RKO (cell line): Measurements from ENCODE around the gene ATP2C1.

ENCODE experiments used
- DNase-seq: peaks from one replicate; pipeline ENCODE4 v3.0.0-alpha.2; 2016; ENCODE audit warnings: low spot score

ATP2C1 gene

GRCh38 chr3:130976706-130977105 is 82.8 kb downstream of the ATP2C1 start:
- DNase-seq, result no peak

- no peak for DNase-seq
These were observed 85.2 kb downstream of the ATP2C1 start for GRCh38 chr3:130979117-130979516.

GRCh38 chr3:130981469-130981868 is 87.6 kb downstream of the ATP2C1 start:
- no peak for DNase-seq

- no peak for DNase-seq
These were observed 96.4 kb downstream of the ATP2C1 start for GRCh38 chr3:130990282-130990681.

GRCh38 chr3:130991126-130991525 is 97.2 kb downstream of the ATP2C1 start:
- no peak for DNase-seq

- DNase-seq, result no peak
These were observed 98.5 kb downstream of the ATP2C1 start for GRCh38 chr3:130992344-130992743.

- DNase-seq, result no peak
These were observed 103.4 kb downstream of the ATP2C1 start for GRCh38 chr3:130997289-130997688.

- no peak for DNase-seq
These were observed 107.2 kb downstream of the ATP2C1 start for GRCh38 chr3:131001071-131001470.

- no peak for DNase-seq
These were observed 110.7 kb downstream of the ATP2C1 start for GRCh38 chr3:131004603-131005002.

- no peak for DNase-seq
These were observed 113.4 kb downstream of the ATP2C1 start for GRCh38 chr3:131007256-131007655.

- no peak for DNase-seq
These were observed 113.9 kb downstream of the ATP2C1 start for GRCh38 chr3:131007782-131008181.

- no peak for DNase-seq
These were observed 114.4 kb downstream of the ATP2C1 start for GRCh38 chr3:131008326-131008725.

- no peak for DNase-seq
These were observed 115.8 kb downstream of the ATP2C1 start for GRCh38 chr3:131009698-131010097.

- no peak for DNase-seq
These were observed 125.1 kb downstream of the ATP2C1 start for GRCh38 chr3:131018970-131019369.

GRCh38 chr3:131020122-131020693 is 126.3 kb downstream of the ATP2C1 start:
- DNase-seq, result no peak

GRCh38 chr3:131025539-131025938 is 131.7 kb downstream of the ATP2C1 start:
- DNase-seq, result no peak

- peak; percentile 87 for DNase-seq
These were observed 132.7 kb downstream of the ATP2C1 start, which contains the start of the genes ASTE1 and NEK11 for GRCh38 chr3:131026321-131027151. ASTE1 (minus strand) TSS chr3:131026825; CDS start chr3:131025306, 1,519 bp downstream. NEK11 (plus strand) TSS chr3:131026877; CDS start chr3:131029709, 2,832 bp downstream.

GRCh38 chr3:131028844-131029243 is 135.0 kb downstream of the ATP2C1 start:
- DNase-seq, result no peak

GRCh38 chr3:131031660-131032059 is 137.8 kb downstream of the ATP2C1 start:
- no peak for DNase-seq

- peak; percentile 56 for DNase-seq
These were observed 139.7 kb downstream of the ATP2C1 start for GRCh38 chr3:131033480-131034080.

GRCh38 chr3:131036200-131036816 is 142.4 kb downstream of the ATP2C1 start:
- no peak for DNase-seq

GRCh38 chr3:131036986-131037385 is 143.1 kb downstream of the ATP2C1 start:
- DNase-seq, result no peak

- no peak for DNase-seq
These were observed 144.4 kb downstream of the ATP2C1 start for GRCh38 chr3:131038326-131038725.
